ENCODE data around the gene CHST2. TPM values are rescaled to one million over a fixed set of nuclear protein-coding genes. Genes with fewer than 3 reads are reported as not detected.
A peak's percentile ranks its signal among the peaks of the same experiment; 100 is the strongest.

The CHST2 gene
- polyA plus RNA-seq, 1 donor (not counting 4 experiments of a cell fraction or from before 2014, with no cell fraction given), result 1.6 TPM

- FAIRE-seq, result peak; percentile 89
- TF ChIP-seq EZH2 (IDR thresholded peaks at IDR 0.05; ENCODE audit: low read length) (no peak), CTCF (optimal IDR thresholded peaks at IDR 0.05 in 1 of 3, IDR thresholded peaks at IDR 0.05 in 1 of 3, conservative IDR thresholded peaks at IDR 0.05 in 1 of 3; ENCODE audit: extremely low read depth in 1 of 3, insufficient read depth in 2 of 3, low read length in 3 of 3) (no peak)
- dilution Hi-C loops (cut with MboI; ENCODE audit: extremely low pct_ligation_motif_present, low sequenced_read_pairs), result no loop called here
Measured at GRCh38 chr3:143158014-143158988, 38.7 kb downstream of the CHST2 start.

GRCh38 chr3:143160437-143160836 is 40.9 kb downstream of the CHST2 start:
- Histone ChIP-seq H3K27ac (ENCODE audit: control insufficient read depth, insufficient read depth, low read length) (no peak overlapping the region), H2AFZ (ENCODE audit: control insufficient read depth, low read length) (no peak overlapping the region), H3K79me2 (ENCODE audit: control insufficient read depth, insufficient read depth, low read length) (no peaks in the 10 kb centered on the region), H3K9ac (ENCODE audit: control insufficient read depth, extremely low read depth, insufficient read depth, low read length) (no peak overlapping the region), H4K20me1 (ENCODE audit: control insufficient read depth, extremely low read depth, insufficient read depth, low read length) (no peaks in the 10 kb centered on the region), H3K9me1 (ENCODE audit: control insufficient read depth, extremely low read depth, insufficient read depth, low read length) (no peaks in the 10 kb centered on the region), H3K9me3 (ENCODE audit: control insufficient read depth, low read depth, low read length) (no peaks in the 10 kb centered on the region), H3K36me3 (ENCODE audit: control insufficient read depth in 2 of 2, extremely low read depth in 1 of 2, insufficient read depth in 2 of 2, low read length in 2 of 2) (no peaks in the 10 kb centered on the region), H3K4me1 (ENCODE audit: control insufficient read depth, extremely low read depth, insufficient read depth, low read length) (peaks cover 10% of the 10 kb centered on the region), H3K4me2 (ENCODE audit: control insufficient read depth, extremely low read depth, insufficient read depth, low read depth, low read length) (no peak overlapping the region), H3K27me3 (ENCODE audit: control insufficient read depth, extremely low read depth, insufficient read depth, low read length) (no peaks in the 10 kb centered on the region), H3K4me3 (ENCODE audit: control insufficient read depth in 2 of 3, extremely low read depth in 1 of 3, insufficient read depth in 2 of 3, low read depth in 1 of 3, low read length in 3 of 3) (no peak overlapping the region)
- no peak for FAIRE-seq
- TF ChIP-seq CTCF (optimal IDR thresholded peaks at IDR 0.05 in 1 of 3, IDR thresholded peaks at IDR 0.05 in 1 of 3, conservative IDR thresholded peaks at IDR 0.05 in 1 of 3; ENCODE audit: extremely low read depth in 1 of 3, insufficient read depth in 2 of 3, low read length in 3 of 3) (no peak), EZH2 (IDR thresholded peaks at IDR 0.05; ENCODE audit: low read length) (no peak)
- no peak for DNase-seq (ENCODE audit: low read depth, low spot score)
- dilution Hi-C loops (cut with MboI; ENCODE audit: extremely low pct_ligation_motif_present, low sequenced_read_pairs), result no loop called here

More at GRCh38 chr3:143158014-143158988, 38.7 kb downstream of the CHST2 start:
- Histone ChIP-seq H3K27me3 (ENCODE audit: control insufficient read depth, extremely low read depth, insufficient read depth, low read length) (no peaks in the 10 kb centered on the region), H4K20me1 (ENCODE audit: control insufficient read depth, extremely low read depth, insufficient read depth, low read length) (no peaks in the 10 kb centered on the region), H3K4me1 (ENCODE audit: control insufficient read depth, extremely low read depth, insufficient read depth, low read length) (peaks cover 7% of the 10 kb centered on the region), H3K27ac (ENCODE audit: control insufficient read depth, insufficient read depth, low read length) (no peak overlapping the region), H3K36me3 (ENCODE audit: control insufficient read depth in 2 of 2, extremely low read depth in 1 of 2, insufficient read depth in 2 of 2, low read length in 2 of 2) (no peaks in the 10 kb centered on the region), H3K9ac (ENCODE audit: control insufficient read depth, extremely low read depth, insufficient read depth, low read length) (no peak overlapping the region), H3K79me2 (ENCODE audit: control insufficient read depth, insufficient read depth, low read length) (no peaks in the 10 kb centered on the region), H2AFZ (ENCODE audit: control insufficient read depth, low read length) (no peak overlapping the region), H3K9me3 (ENCODE audit: control insufficient read depth, low read depth, low read length) (no peaks in the 10 kb centered on the region), H3K4me2 (ENCODE audit: control insufficient read depth, extremely low read depth, insufficient read depth, low read depth, low read length) (no peak overlapping the region), H3K4me3 (ENCODE audit: control insufficient read depth in 2 of 3, extremely low read depth in 1 of 3, insufficient read depth in 2 of 3, low read depth in 1 of 3, low read length in 3 of 3) (no peak overlapping the region), H3K9me1 (ENCODE audit: control insufficient read depth, extremely low read depth, insufficient read depth, low read length) (no peaks in the 10 kb centered on the region)
- DNase-seq (ENCODE audit: low read depth, low spot score), result peak; percentile 19
